ENCODE results near the gene STRN3.

Gene STRN3

GRCh38 chr14:30876692-30877091 lies 149.5 kb downstream of the STRN3 start:
- no peak for FAIRE-seq
- DNase-seq (ENCODE audit: insufficient read length, low spot score), result no peak

GRCh38 chr14:30875788-30876053 lies 150.5 kb downstream of the STRN3 start:
- no peak for DNase-seq (ENCODE audit: insufficient read length, low spot score)
- no peak for FAIRE-seq

GRCh38 chr14:30874999-30875787 lies 151.0 kb downstream of the STRN3 start:
- FAIRE-seq, result no peak
- peak; percentile 14 for DNase-seq (ENCODE audit: insufficient read length, low spot score)

GRCh38 chr14:30874120-30874998 lies 151.8 kb downstream of the STRN3 start, which contains the start of gene COCH:
Gene COCH (plus strand): TSS chr14:30874559. CDS start chr14:30874939, 380 bp downstream.
- peak; percentile 53 for FAIRE-seq
- DNase-seq (ENCODE audit: insufficient read length, low spot score), result peak; percentile 66

GRCh38 chr14:30873308-30874119 lies 152.7 kb downstream of the STRN3 start:
- DNase-seq (ENCODE audit: insufficient read length, low spot score) (no peak), FAIRE-seq (peak; percentile 55)

GRCh38 chr14:30872602-30873001 lies 153.6 kb downstream of the STRN3 start:
- no peak for DNase-seq (ENCODE audit: insufficient read length, low spot score)

GRCh38 chr14:30869551-30870155 lies 156.5 kb downstream of the STRN3 start:
- no peak for FAIRE-seq

More at GRCh38 chr14:30872602-30873001, 153.6 kb downstream of the STRN3 start:
- FAIRE-seq, result no peak

GRCh38 chr14:30868736-30869135 lies 157.4 kb downstream of the STRN3 start:
- DNase-seq (ENCODE audit: insufficient read length, low spot score) (no peak), FAIRE-seq (no peak)

More at GRCh38 chr14:30869551-30870155, 156.5 kb downstream of the STRN3 start:
- DNase-seq (ENCODE audit: insufficient read length, low spot score), result no peak

GRCh38 chr14:30864934-30865333 lies 161.2 kb downstream of the STRN3 start:
- DNase-seq (ENCODE audit: insufficient read length, low spot score), result no peak

GRCh38 chr14:30861200-30861599 lies 165.0 kb downstream of the STRN3 start:
- no peak for FAIRE-seq
- no peak for DNase-seq (ENCODE audit: insufficient read length, low spot score)

More at GRCh38 chr14:30864934-30865333, 161.2 kb downstream of the STRN3 start:
- no peak for FAIRE-seq

- FAIRE-seq, result peak; percentile 72
- DNase-seq (ENCODE audit: insufficient read length, low spot score), result no peak
Measured at GRCh38 chr14:30855345-30856037, 170.7 kb downstream of the STRN3 start.

GRCh38 chr14:30854492-30854891 lies 171.7 kb downstream of the STRN3 start:
- no peak for DNase-seq (ENCODE audit: insufficient read length, low spot score)
- no peak for FAIRE-seq

- FAIRE-seq (no peak), DNase-seq (ENCODE audit: insufficient read length, low spot score) (no peak)
Measured at GRCh38 chr14:30853946-30854345, 172.2 kb downstream of the STRN3 start.

- no peak for DNase-seq (ENCODE audit: insufficient read length, low spot score)
- no peak for FAIRE-seq
Measured at GRCh38 chr14:30849983-30850382, 176.2 kb downstream of the STRN3 start.

- DNase-seq (ENCODE audit: insufficient read length, low spot score), result peak; percentile 14
- FAIRE-seq, result peak; percentile 94
Measured at GRCh38 chr14:30849354-30849753, 176.8 kb downstream of the STRN3 start.

- DNase-seq (ENCODE audit: insufficient read length, low spot score) (no peak), FAIRE-seq (no peak)
Measured at GRCh38 chr14:30848449-30849240, 177.5 kb downstream of the STRN3 start.

Measured in GM19239 (cell line).